GM12878 (cell line): ENCODE results near the gene COL1A1. TPM values are rescaled to one million over a fixed set of nuclear protein-coding genes. Genes with fewer than 3 reads are reported as not detected.

Source experiments
- CBFB ChIP-seq: IDR thresholded peaks from 2 replicates; pipeline ENCODE4 v1.6.1; 2016; ENCODE audit warnings: antibody characterized with exemption, low read depth
- CREB1 ChIP-seq: IDR thresholded peaks from 2 replicates; pipeline ENCODE4 v1.6.1; 2012; ENCODE audit warnings: low read depth, mild to moderate bottlenecking, inconsistent platforms
- HCFC1 ChIP-seq: fragments of 150-350 bp; IDR thresholded peaks from 2 replicates; pipeline ENCODE4 v1.6.1; 2014; ENCODE audit warnings: low read length
- IRF4 ChIP-seq: IDR thresholded peaks from 2 replicates; pipeline ENCODE4 v1.6.1; 2011; ENCODE audit warnings: low read depth, low read length
- JUNB ChIP-seq: IDR thresholded peaks from 2 replicates; pipeline ENCODE4 v1.6.1; 2016; ENCODE audit warnings: antibody characterized with exemption, mild to moderate bottlenecking
- MTA3 ChIP-seq: IDR thresholded peaks from 2 replicates; pipeline ENCODE4 v1.6.1; 2012; ENCODE audit warnings: low read length, inconsistent platforms, borderline replicate concordance
- POLR2A ChIP-seq: IDR thresholded peaks from 2 replicates; pipeline ENCODE4 v1.6.1; 2011; ENCODE audit warnings: low read depth, mild to moderate bottlenecking, low read length
- POU2F2 ChIP-seq: IDR thresholded peaks from 3 replicates; pipeline ENCODE4 v1.6.1; 2011; ENCODE audit warnings: low read depth, mild to moderate bottlenecking, low read length, borderline replicate concordance
- RBBP5 ChIP-seq: fragments of 200-600 bp; sonication (generic); conservative IDR thresholded peaks from 2 replicates; pipeline ENCODE4 v1.6.1; 2016
- STAT3 ChIP-seq: IDR thresholded peaks from 2 replicates; pipeline ENCODE4 v1.6.1; 2011; ENCODE audit warnings: low read depth, low read length, improper control_type of control experiment
- TARDBP ChIP-seq: IDR thresholded peaks from 2 replicates; pipeline ENCODE4 v1.6.1; 2016; ENCODE audit warnings: borderline replicate concordance
- YY1 ChIP-seq: IDR thresholded peaks from 2 replicates; pipeline ENCODE4 v1.6.1; 2011; ENCODE audit warnings: low read depth, mild to moderate bottlenecking, low read length
- ZNF207 ChIP-seq: fragments of 450-650 bp; IDR thresholded peaks from 2 replicates; pipeline ENCODE4 v1.6.1; 2014; ENCODE audit warnings: antibody characterized with exemption, mild to moderate bottlenecking, borderline replicate concordance
- ZZZ3 ChIP-seq: IDR thresholded peaks from 2 replicates; pipeline ENCODE4 v1.6.1; 2011; ENCODE audit warnings: low read depth; ENCODE audit not compliant: control insufficient read depth, insufficient read length
- polyA plus RNA-seq, 11 experiments: library from polyadenylated mRNA; depleted of rRNA in 4 of 11; unstranded in 6 of 11; stranded (reverse) in 5 of 11; fragments of >200 nt; fragmentation: Nextera tagmentation in 4 of 11; fragmentation: Illumina TruSeq in 1 of 11; extraction: Ambion mirVana in 4 of 11; extraction: Trizol in 1 of 11; gene quantifications; 1 replicate in 1 of 11; 2 replicates in 10 of 11; pipeline versions ENCODE4 v1.2.1 to v1.2.3, GENCODE V29; 2011 to 2016; ENCODE audit warnings: inconsistent platforms in 2 of 11, missing spikeins in 2 of 11, low read depth in 1 of 11
- total RNA-seq, 4 experiments: library from RNA; depleted of rRNA in 3 of 4; stranded (reverse); fragments of >200 nt in 3 of 4; fragmentation: Illumina TruSeq in 1 of 4; extraction: Trizol in 1 of 4; gene quantifications; 2 replicates each; pipeline versions ENCODE4 v1.2.1 to v1.2.3, GENCODE V29; 2013 to 2021
- TF ChIP-seq, protein P1 (sequence below), 3 experiments: IDR thresholded peaks in 2 of 3; conservative IDR thresholded peaks in 1 of 3; 2 replicates each; pipeline ENCODE4 v1.5.1; 2011; ENCODE audit warnings: low read depth in 3 of 3, low read length in 3 of 3, mild to moderate bottlenecking in 3 of 3, control low read depth in 2 of 3, moderate library complexity in 2 of 3, inconsistent platforms in 1 of 3, mixed read lengths in 1 of 3; ENCODE audit not compliant: control insufficient read depth in 2 of 3, insufficient read depth in 1 of 3; ENCODE audit errors: extremely low read depth in 1 of 3
- TF ChIP-seq, protein P2 (sequence below): fragments of 450-650 bp; formaldehyde crosslinking; IDR thresholded peaks from 2 replicates; pipeline ENCODE4 v1.5.0; 2022; ENCODE audit warnings: mild to moderate bottlenecking, missing genetic modification characterization
- TF ChIP-seq, protein P3 (sequence below): fragments of 450-650 bp; IDR thresholded peaks from 2 replicates; pipeline ENCODE4 v1.6.1; 2017; ENCODE audit warnings: mild to moderate bottlenecking, low read depth, inconsistent platforms; ENCODE audit not compliant: poor library complexity, severe bottlenecking
- TF ChIP-seq, protein P4 (sequence below): fragments of 450-650 bp; IDR thresholded peaks from 2 replicates; pipeline ENCODE4 v1.6.1; 2016; ENCODE audit warnings: mild to moderate bottlenecking, moderate library complexity, borderline replicate concordance

COL1A1 gene
- total and polyA plus RNA-seq, 10 of the 15 experiments (the other 5 are each of a cell fraction or from before 2014, with no cell fraction given) = 0.18 to 7.7 (median 2.3) TPM

DNA sequence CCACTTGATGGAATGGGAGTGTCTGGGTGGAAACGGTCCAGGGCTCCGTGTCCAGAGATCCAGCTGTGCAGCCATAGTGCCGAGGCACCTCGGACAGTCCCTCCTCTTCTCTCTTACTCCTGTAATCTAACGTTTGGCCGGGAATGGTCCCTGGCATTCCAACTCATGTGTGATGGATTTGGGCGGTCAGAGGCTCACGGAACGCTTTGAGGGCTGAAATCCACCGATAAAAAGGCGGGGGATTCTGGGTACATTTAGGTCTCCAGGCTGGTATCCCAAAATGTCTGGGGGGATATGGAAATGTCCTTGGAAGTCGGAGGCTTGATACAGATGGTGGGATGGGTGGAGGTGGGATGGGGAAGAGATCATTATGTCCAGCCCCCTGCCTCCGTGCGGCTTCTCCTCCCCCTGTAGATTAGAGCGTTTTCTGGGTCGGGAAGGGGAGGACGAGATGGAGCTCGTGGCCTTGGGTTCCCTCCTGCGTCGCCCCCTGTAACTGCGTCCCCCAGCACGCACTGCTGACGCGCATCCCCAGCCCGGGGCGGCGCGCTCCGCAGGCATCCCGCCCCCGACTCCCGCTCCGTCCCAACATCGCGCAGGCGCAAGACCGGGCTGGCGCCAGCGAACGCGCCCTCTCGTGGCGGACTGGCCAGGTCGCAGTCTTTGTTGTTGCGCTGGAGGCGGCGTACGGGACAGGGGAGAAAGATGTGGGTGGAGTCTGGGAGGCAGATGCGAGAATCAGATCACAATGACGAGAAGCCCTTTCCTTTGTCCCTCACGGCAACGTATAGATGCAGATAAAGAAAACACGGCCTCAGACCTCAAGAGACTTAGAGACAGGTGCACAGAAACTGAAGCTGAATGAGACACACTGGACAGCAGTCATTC is 40.2 kb downstream of the COL1A1 start (continued):
- TF ChIP-seq IRF4 (no peak; the same call in 1 of the 2 replicates), STAT3 (no peak), JUNB (no peak), ZZZ3 (no peak), RBBP5 (no peak), POU2F2 (peak; percentile 64; the same call in 1 of the 3 replicates), CREB1 (peak; percentile 75), TARDBP (no peak), POLR2A (peak; percentile 83), CBFB (no peak), ZNF207 (no peak), HCFC1 (no peak), YY1 (peak; percentile 69; the same call in 1 of the 2 replicates), MTA3 (no peak; the same call in 1 of the 2 replicates)
- TF ChIP-seq, protein P1, sequence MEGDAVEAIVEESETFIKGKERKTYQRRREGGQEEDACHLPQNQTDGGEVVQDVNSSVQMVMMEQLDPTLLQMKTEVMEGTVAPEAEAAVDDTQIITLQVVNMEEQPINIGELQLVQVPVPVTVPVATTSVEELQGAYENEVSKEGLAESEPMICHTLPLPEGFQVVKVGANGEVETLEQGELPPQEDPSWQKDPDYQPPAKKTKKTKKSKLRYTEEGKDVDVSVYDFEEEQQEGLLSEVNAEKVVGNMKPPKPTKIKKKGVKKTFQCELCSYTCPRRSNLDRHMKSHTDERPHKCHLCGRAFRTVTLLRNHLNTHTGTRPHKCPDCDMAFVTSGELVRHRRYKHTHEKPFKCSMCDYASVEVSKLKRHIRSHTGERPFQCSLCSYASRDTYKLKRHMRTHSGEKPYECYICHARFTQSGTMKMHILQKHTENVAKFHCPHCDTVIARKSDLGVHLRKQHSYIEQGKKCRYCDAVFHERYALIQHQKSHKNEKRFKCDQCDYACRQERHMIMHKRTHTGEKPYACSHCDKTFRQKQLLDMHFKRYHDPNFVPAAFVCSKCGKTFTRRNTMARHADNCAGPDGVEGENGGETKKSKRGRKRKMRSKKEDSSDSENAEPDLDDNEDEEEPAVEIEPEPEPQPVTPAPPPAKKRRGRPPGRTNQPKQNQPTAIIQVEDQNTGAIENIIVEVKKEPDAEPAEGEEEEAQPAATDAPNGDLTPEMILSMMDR (IDR thresholded peaks at IDR 0.05 in 2 of 3, conservative IDR thresholded peaks at IDR 0.05 in 1 of 3; ENCODE audit: control insufficient read depth in 2 of 3, extremely low read depth in 1 of 3, insufficient read depth in 1 of 3, low read depth in 3 of 3, low read length in 3 of 3) = peak; percentile 93 to 98 (median 97)
- TF ChIP-seq, protein P2, sequence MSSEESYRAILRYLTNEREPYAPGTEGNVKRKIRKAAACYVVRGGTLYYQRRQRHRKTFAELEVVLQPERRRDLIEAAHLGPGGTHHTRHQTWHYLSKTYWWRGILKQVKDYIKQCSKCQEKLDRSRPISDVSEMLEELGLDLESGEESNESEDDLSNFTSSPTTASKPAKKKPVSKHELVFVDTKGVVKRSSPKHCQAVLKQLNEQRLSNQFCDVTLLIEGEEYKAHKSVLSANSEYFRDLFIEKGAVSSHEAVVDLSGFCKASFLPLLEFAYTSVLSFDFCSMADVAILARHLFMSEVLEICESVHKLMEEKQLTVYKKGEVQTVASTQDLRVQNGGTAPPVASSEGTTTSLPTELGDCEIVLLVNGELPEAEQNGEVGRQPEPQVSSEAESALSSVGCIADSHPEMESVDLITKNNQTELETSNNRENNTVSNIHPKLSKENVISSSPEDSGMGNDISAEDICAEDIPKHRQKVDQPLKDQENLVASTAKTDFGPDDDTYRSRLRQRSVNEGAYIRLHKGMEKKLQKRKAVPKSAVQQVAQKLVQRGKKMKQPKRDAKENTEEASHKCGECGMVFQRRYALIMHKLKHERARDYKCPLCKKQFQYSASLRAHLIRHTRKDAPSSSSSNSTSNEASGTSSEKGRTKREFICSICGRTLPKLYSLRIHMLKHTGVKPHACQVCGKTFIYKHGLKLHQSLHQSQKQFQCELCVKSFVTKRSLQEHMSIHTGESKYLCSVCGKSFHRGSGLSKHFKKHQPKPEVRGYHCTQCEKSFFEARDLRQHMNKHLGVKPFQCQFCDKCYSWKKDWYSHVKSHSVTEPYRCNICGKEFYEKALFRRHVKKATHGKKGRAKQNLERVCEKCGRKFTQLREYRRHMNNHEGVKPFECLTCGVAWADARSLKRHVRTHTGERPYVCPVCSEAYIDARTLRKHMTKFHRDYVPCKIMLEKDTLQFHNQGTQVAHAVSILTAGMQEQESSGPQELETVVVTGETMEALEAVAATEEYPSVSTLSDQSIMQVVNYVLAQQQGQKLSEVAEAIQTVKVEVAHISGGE = no peak
- TF ChIP-seq, protein P3, sequence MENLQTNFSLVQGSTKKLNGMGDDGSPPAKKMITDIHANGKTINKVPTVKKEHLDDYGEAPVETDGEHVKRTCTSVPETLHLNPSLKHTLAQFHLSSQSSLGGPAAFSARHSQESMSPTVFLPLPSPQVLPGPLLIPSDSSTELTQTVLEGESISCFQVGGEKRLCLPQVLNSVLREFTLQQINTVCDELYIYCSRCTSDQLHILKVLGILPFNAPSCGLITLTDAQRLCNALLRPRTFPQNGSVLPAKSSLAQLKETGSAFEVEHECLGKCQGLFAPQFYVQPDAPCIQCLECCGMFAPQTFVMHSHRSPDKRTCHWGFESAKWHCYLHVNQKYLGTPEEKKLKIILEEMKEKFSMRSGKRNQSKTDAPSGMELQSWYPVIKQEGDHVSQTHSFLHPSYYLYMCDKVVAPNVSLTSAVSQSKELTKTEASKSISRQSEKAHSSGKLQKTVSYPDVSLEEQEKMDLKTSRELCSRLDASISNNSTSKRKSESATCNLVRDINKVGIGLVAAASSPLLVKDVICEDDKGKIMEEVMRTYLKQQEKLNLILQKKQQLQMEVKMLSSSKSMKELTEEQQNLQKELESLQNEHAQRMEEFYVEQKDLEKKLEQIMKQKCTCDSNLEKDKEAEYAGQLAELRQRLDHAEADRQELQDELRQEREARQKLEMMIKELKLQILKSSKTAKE = no peak
- TF ChIP-seq, protein P4, sequence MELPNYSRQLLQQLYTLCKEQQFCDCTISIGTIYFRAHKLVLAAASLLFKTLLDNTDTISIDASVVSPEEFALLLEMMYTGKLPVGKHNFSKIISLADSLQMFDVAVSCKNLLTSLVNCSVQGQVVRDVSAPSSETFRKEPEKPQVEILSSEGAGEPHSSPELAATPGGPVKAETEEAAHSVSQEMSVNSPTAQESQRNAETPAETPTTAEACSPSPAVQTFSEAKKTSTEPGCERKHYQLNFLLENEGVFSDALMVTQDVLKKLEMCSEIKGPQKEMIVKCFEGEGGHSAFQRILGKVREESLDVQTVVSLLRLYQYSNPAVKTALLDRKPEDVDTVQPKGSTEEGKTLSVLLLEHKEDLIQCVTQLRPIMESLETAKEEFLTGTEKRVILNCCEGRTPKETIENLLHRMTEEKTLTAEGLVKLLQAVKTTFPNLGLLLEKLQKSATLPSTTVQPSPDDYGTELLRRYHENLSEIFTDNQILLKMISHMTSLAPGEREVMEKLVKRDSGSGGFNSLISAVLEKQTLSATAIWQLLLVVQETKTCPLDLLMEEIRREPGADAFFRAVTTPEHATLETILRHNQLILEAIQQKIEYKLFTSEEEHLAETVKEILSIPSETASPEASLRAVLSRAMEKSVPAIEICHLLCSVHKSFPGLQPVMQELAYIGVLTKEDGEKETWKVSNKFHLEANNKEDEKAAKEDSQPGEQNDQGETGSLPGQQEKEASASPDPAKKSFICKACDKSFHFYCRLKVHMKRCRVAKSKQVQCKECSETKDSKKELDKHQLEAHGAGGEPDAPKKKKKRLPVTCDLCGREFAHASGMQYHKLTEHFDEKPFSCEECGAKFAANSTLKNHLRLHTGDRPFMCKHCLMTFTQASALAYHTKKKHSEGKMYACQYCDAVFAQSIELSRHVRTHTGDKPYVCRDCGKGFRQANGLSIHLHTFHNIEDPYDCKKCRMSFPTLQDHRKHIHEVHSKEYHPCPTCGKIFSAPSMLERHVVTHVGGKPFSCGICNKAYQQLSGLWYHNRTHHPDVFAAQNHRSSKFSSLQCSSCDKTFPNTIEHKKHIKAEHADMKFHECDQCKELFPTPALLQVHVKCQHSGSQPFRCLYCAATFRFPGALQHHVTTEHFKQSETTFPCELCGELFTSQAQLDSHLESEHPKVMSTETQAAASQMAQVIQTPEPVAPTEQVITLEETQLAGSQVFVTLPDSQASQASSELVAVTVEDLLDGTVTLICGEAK = peak; percentile 16; the same call in 1 of the 2 replicates
